GM21381 (cell line): ENCODE data around the gene USP6.
"Not testable (repeated sequence)": the region's sequence is repeated elsewhere in the genome, so short reads cannot be mapped to it uniquely, and the experiment has no call there.

Experiments used
- ATAC-seq: cut with Tn5 transposase; IDR thresholded peaks from one replicate; pipeline ENCODE4 v1.9.1; 2021; ENCODE audit warnings: mild to moderate bottlenecking, moderate library complexity; ENCODE audit not compliant: unreplicated experiment

The USP6 gene

DNA sequence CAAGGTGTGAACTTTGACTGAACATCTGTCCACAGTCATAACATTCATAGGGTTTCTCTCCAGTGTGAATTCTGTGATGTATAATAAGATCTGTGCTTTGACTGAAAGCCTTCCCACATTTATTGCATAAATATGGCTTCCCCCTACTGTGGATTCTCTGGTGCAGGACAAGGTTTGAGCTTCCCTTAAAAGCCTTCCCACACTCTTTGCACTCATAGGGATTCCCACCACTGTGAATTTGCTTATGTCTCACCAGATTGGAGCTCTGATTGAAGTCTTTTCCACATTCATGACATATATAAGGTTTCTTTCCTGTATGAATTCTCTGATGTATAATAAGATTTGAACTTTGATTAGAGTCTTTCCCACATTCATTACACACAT, 67.6 kb downstream of the USP6 start:
- ATAC-seq, result no peak

DNA sequence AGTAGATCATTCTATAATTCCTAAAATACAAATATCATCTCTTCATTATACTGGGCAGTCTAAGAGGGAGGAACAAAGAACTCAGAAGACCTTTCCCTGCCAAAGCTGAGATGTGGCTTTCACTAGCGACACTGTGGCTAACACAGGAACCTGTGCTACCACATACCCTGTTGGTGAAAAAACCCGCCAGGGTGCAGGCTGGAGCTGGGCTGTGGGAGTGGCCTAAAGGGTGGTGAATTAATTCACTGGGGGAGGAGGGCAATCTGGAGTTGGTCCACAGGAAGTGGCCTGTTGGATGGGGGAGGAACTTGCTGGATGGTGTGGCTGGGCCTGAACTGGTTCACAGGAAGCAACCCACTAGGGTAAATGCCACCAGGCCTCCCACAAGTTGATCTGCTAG, 68.5 kb downstream of the USP6 start:
- ATAC-seq, result no peak

DNA sequence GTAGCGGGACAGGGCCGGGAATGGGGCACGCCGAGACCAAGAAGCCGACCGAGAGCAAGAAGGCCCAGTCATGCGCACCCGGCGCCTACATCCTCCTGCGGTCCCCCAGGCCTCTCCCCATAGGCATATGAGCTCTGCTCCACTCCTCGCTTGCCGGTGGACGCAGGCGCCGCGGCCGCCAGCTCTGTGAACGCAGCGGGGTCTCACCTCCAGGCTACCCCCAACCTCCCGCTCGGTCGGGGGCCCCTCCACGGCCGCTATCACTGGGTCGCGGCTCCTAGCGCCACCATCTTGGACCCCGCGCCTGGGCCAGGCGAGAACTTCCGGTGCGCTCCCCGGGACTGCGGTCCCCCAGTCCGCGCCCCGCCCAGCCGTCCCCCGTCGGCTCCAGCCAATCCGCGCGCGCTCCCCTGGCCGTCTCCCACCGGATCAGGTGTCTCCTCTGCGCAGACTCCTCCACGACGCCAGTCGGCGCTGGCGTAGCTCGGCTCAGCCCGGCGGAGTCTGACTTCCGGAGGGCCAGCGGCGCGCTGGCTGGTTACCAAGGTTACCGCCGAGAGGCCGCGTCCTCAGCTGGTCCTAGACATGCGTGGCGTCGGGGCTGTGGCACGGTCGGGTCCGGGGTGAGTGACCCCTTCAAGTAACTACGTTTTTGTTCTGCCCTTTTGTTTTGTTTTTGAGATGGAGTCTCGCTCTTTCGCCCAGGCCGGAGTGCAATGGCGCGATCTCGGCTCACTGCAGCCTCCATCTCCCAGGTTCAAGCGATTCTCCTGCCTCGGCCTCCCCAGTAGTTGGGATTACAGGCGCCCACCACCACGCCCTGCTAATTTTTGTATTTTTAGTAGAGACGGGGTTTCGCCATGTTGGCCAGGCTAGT, 75.9 kb downstream of the USP6 start, which contains the start of gene ZNF594:
Gene ZNF594, minus strand, starts transcription at position 328 of the 877 bp plus-strand sequence. CDS start 7,612 bp downstream, outside the sequence.
- peak; percentile 96 for ATAC-seq

DNA sequence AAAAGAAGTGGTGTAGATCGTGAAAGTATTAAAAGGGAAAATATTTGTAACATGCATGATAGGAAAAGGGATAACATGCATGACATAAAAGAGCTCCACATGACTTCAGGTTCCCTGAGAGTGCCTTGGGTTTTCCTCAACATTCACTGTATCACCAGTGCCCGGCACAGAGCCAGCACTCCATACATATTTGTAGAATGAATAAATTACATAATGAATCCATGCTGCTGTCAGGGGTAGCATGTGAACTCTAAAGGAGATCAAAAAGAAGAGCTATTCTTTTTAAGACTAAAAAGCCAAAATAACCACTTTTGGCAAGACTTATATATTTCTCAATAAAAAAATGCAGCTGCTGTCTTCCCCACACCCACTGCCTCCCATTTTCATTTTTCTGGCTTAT, 78.5 kb downstream of the USP6 start:
- no peak for ATAC-seq

DNA sequence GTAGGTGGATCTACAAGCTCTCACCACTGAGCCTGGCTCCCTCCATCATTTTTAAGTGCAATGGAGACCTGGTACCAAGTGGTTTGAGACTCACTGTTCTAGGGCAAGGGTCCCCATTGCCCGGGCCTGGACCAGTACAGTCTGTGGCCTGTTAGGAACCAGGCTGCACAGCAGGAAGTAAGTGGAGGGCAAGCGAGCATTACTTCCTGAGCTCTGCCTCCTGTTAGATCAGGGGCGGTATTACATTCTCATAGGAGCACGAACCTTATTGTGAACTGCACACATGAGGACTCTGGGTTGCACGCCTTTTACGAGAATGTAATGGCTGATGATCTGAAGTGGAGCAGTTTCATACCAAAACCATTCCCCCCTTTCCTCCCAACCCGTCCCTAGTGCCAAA, 82.6 kb downstream of the USP6 start:
- no peak for ATAC-seq

DNA sequence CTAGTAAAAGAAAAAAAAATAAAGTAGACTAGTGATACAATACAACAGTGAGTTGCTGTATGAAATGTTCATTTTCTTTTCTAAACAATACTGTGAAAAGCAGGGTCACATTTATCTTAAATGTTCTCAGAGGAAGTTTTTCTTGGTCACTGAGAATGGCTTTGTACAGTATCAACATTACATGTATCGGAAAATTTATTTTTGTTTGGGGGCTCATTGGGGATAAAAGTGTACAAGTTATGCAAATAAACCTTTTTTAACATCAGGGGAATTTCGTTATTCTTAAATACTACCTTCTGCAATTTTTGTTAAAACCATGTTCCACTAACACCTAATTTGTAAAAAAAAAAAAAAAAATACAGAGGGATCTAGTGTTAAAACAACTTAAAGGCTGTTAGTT, 84.5 kb downstream of the USP6 start:
- no peak for ATAC-seq

DNA sequence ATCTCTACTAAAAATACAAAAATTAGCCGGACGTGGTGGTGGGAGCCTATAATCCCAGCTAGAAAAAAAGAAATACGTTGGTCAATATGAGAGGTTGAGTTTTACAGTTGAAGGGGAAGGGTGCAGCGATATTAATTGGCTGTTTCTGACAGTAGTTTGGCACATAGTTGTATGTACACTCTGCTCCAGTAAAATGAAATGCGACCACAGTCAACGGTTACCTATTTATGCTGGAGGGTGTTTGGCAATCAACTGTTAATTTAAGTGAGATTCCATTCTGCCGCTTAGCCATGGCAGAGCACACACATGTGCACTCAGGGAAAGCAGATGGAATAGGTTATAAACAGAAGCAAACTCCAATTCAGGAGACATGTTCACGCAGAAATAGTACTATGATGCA, 85.2 kb downstream of the USP6 start:
- no peak for ATAC-seq

DNA sequence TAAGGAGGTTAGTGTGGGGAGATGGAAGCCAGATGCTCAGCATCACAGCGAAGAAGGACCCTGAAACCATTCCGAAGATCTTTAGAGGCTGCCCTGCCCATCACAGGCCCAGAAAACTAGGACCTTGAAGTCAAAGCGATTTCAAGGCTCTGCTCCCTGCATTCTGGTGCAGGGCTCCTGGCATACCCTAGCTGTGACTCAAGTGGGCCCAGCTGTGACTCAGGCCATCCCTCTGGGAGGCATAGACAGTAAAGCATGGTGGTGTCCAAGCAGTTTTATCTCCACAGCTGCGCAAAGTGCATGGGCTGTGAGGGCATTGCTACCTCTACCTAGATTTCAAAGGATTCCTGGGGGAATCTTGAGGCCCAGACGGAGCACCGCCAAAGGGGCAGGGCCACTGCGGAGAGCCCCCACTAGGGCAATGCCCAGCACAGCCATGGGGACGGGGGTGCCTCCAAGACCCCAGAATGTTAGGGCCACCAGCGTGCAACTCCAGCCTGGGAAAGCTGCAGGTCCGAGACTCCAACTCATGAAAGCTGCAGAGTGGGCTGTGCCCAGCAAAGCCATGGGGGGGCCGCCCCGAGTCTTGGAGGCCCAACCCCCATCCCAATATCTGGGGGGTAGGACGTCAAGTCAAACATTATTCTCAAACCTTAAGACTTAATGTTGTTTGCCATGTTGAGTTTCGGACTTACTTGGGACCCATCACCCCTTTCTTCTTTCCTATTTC, 87.5 kb downstream of the USP6 start:
- ATAC-seq, result no peak

DNA sequence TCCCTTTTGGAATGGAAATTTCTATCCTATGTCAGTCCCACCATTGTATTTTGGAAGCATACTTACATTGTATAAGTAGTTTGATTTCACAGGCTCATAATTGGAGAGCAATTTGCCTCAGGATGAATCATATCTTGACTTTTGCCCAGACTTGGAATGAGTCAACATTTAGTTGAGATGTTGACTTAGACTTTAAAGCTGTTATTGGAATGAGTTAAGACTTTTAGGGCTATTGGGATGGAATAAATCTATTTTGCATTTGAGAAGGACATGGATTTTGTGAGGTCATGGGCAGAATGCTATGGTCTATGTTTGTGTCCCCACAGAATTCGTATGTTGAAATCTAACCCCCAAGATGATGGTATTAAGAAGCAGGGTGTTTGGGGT, 88.1 kb downstream of the USP6 start:
- no peak for ATAC-seq

DNA sequence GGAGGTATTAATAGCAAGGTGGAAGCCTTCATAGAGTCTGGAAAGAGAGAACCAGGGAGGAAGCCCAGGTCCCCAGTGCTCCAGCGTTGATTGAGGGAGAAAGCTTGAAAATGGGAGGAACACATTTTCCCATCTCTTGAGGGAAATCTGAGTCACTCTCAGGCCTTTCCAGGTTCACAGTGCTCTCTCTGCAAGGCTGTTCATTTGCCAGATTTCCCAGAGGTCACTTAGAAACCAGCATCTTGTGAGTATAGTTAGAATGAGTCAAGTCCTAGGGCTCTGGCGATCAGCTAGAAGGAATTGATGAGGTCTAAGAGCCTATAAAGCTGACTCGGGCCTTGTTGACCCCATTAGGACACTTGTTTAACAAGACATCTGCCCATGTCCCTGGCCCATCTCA, 93.6 kb downstream of the USP6 start:
- no peak for ATAC-seq

DNA sequence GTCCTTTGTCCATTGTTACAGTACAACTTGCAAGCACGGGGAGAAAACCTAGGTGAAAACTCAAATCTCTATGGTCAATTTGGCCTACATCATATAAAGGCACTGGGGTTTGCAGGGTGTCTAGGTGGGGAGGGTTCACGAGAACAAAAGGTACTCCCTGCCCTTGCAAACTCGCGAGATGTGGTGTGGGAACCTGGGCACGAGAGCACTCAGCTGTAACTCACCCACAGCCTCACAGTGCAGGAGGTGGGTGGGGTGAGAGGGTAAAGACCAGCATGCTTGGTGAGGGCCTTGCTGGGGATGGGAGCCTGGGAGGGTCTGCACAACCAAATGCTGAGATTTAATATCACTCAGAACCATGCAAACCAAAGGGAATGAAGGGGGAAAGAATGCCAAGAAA, 94.3 kb downstream of the USP6 start:
- ATAC-seq, result no peak

DNA sequence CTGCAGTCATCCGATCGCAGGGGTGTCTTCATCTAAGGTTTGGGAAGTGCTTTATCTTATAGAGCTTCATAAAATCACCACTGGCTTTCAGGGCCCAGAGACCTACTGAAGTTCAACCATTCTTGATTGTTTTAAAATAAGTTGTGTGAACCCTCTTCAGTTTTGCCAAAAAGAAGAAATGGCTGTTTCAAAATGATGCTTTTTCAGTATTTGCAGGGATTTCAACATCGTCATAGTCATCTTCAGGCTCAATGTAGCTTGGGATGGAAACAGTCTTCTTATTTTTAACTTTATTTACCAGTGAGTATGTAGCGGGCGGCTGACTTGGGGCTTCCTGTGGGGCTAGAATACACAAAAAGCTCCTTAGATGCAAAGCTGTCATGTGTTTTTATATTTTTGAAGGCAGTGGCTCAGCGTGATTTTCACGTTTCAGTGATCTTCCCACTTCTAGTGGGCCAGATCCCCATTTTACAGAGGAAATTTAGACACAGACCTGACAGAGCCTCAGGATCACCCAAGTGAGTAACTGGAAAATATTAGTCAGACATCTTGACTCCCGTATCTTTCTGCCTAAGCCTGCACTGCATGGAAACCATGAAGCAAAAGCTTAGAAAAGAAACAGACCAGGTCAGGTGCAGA, 94.9 kb downstream of the USP6 start:
- no peak for ATAC-seq

DNA sequence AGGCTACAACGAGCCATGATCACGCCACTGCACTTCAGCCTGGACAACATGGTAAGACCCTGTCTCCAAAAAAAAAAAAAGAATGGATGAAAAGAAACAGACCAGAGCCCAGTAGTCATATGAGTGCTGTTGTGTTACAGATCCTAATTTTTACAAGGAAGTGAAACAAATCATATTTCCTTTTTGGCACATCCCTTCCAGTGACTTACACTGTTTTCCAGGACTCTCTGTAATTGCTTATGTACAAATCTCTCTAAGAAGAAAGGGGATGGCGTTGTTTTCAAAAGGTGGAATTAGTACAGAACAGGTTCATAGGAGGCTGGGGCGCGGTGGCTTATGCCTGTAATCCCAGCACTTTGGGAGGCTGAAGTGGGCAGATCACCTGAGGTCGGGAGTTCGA, 95.6 kb downstream of the USP6 start:
- ATAC-seq, result no peak

DNA sequence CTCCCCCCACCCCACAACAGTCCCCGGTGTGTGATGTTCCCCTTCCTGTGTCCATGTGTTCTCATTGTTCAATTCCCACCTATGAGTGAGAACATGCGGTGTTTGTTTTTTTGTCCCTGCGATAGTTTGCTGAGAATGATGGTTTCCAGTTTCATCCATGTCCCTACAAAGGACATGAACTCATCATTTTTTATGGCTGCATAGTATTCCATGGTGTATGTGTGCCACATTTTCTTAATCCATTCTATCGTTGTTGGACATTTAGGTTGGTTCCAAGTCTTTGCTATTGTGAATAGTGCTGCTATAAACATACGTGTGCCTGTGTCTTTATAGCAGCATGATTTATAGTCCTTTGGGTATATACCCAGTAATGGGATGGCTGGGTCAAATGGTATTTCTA, 101.7 kb downstream of the USP6 start:
- ATAC-seq, result not testable (repeated sequence)

DNA sequence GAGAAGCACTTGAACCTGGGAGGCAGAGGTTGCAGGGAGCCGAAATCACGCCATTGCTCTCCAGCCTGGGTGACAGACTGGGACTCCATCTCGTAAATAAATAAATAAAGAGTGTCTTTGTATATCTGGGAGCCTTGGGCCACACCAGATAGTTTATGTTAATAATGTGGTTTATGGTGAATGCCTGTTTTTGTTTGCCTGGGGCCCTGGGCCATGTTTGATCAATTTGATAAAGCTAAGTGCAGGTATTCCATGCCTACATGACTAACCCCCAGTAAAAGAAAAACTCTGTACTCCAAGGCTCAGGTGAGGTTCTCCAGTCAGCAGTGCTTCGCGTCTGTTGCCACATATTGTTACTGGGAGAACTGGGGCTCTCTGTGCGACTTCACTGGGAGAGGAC, 103.7 kb downstream of the USP6 start:
- ATAC-seq, result no peak

DNA sequence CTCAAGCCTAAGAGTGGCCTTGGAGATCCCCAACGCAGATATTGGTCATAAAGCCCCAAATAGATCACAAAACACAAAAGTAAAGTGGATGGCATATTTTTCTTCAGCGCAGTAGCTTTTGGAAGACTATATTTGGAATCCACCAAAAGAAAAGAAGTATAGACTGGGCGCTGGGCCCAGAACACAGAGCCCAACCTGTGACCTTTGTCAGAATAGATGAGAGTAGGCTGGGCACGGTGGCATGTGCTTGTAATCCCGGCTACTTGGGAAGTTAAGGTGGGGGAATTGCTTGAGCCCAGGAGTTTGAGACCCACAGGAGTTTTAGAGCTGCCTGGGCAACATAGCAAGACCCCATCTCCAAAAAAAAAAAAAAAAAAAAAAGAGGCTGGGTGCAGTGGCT, 104.2 kb downstream of the USP6 start:
- ATAC-seq, result no peak

DNA sequence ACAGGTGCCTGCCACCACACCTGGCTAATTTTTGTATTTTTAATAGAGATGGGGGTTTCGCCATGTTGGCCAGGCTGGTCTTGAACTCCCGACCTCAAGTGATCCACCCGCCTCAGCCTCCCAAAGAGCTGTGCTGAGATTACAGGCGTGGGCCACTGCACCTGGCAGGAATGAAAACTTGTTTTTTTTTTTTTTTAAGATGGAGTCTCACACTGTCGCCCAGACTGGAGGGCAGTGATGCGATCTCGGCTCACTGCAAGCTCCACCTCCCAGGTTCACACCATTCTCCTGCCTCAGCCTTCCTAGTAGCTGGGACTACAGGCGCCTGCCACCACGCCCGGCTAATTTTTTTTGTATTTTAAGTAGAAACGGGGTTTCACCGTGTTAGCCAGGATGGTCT, 106.1 kb downstream of the USP6 start:
- ATAC-seq, result not testable (repeated sequence)
